GM23338 (cell line): ENCODE measurements around the gene PROX1.

Source experiments
- CREB1 ChIP-seq: fragments of 250-450 bp; sonication (Bioruptor Pico); IDR thresholded peaks from 2 replicates; pipeline ENCODE4 v1.5.0; 2020; ENCODE audit warnings: low read depth, mild to moderate bottlenecking, moderate library complexity
- EZH2 ChIP-seq: fragments of 200-600 bp; sonication (generic); IDR thresholded peaks from one replicate; pipeline ENCODE4 v1.8.0; 2017; ENCODE audit warnings: antibody characterized with exemption, mild to moderate bottlenecking, low read depth; ENCODE audit not compliant: unreplicated experiment
- JUNB ChIP-seq: IDR thresholded peaks from one replicate; pipeline ENCODE4 v1.6.1; 2016; ENCODE audit warnings: antibody characterized with exemption; ENCODE audit not compliant: unreplicated experiment
- NANOG ChIP-seq: IDR thresholded peaks from 2 replicates; pipeline ENCODE4 v1.6.1; 2016; ENCODE audit warnings: antibody characterized with exemption, borderline replicate concordance
- POLR2AphosphoS5 ChIP-seq: IDR thresholded peaks from 2 replicates; pipeline ENCODE4 v1.6.1; 2016; ENCODE audit warnings: antibody characterized with exemption, low read depth
- REST ChIP-seq: IDR thresholded peaks from one replicate; pipeline ENCODE4 v1.6.1; 2018; ENCODE audit warnings: antibody characterized with exemption; ENCODE audit not compliant: unreplicated experiment
- TF ChIP-seq, protein P1 (sequence below), 2 experiments: fragments of 200-600 bp in 1 of 2; sonication (generic) in 1 of 2; conservative IDR thresholded peaks; 2 replicates each; pipeline versions ENCODE4 v1.5.1 to v1.6.1; 2016 to 2017; ENCODE audit warnings: antibody characterized with exemption in 2 of 2, low read depth in 2 of 2, mild to moderate bottlenecking in 2 of 2, moderate library complexity in 1 of 2
- TF ChIP-seq, protein P2 (sequence below): IDR thresholded peaks from 2 replicates; pipeline ENCODE4 v1.6.1; 2016; ENCODE audit warnings: antibody characterized with exemption

DNA sequence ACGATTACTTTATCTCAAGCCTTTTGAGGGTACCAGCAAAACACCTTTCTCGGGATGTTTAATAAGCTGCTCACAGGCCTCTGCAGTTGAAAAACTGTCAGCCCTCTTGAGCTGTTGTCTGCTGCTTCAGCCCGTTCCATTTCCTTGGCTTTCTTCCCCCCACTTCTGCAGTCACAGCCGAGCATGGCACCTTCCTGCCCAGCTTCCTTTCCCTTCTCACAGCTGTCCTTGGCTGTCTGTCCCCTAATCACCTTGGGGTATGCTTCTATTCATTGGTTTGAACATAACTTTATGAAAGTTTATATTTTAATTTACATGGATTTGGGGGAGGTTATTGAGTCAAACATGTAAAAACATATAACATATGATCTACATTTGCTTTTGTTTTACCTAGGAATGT is 6.9 kb upstream of the PROX1 start:
- TF ChIP-seq, protein P1, sequence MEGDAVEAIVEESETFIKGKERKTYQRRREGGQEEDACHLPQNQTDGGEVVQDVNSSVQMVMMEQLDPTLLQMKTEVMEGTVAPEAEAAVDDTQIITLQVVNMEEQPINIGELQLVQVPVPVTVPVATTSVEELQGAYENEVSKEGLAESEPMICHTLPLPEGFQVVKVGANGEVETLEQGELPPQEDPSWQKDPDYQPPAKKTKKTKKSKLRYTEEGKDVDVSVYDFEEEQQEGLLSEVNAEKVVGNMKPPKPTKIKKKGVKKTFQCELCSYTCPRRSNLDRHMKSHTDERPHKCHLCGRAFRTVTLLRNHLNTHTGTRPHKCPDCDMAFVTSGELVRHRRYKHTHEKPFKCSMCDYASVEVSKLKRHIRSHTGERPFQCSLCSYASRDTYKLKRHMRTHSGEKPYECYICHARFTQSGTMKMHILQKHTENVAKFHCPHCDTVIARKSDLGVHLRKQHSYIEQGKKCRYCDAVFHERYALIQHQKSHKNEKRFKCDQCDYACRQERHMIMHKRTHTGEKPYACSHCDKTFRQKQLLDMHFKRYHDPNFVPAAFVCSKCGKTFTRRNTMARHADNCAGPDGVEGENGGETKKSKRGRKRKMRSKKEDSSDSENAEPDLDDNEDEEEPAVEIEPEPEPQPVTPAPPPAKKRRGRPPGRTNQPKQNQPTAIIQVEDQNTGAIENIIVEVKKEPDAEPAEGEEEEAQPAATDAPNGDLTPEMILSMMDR (conservative IDR thresholded peaks at IDR 0.05; ENCODE audit: low read depth in 2 of 2) = no peak
- peak; percentile 62 for TF ChIP-seq EZH2
- no peak for TF ChIP-seq JUNB
- TF ChIP-seq POLR2AphosphoS5 = no peak
- no peak for TF ChIP-seq NANOG
- TF ChIP-seq, protein P2, sequence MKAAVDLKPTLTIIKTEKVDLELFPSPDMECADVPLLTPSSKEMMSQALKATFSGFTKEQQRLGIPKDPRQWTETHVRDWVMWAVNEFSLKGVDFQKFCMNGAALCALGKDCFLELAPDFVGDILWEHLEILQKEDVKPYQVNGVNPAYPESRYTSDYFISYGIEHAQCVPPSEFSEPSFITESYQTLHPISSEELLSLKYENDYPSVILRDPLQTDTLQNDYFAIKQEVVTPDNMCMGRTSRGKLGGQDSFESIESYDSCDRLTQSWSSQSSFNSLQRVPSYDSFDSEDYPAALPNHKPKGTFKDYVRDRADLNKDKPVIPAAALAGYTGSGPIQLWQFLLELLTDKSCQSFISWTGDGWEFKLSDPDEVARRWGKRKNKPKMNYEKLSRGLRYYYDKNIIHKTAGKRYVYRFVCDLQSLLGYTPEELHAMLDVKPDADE = no peak
- no peak for TF ChIP-seq REST
- TF ChIP-seq CREB1 (CRISPR knock-in tag) = no peak
